ACC112 (cell line): Measurements from ENCODE around the gene PRRT1B.

Experiments
- H2AFZ ChIP-seq: fragments of 200-600 bp; sonication (generic); one replicate; pipeline ENCODE4 v1.6.0; 2017; ENCODE audit warnings: antibody characterized with exemption, low read length; ENCODE audit not compliant: unreplicated experiment
- H3K27ac ChIP-seq: fragments of 200-600 bp; sonication (generic); 2 replicates; pipeline ENCODE4 v1.5.1; 2014; ENCODE audit warnings: low read depth, mild to moderate bottlenecking, antibody characterized with exemption, low read length, moderate library complexity
- H3K27me3 ChIP-seq: fragments of 200-600 bp; sonication (generic); 2 replicates; pipeline ENCODE4 v1.6.1; 2014; ENCODE audit warnings: mild to moderate bottlenecking, antibody characterized with exemption, low read length, moderate library complexity, mixed read lengths; ENCODE audit not compliant: insufficient read depth
- H3K36me3 ChIP-seq: fragments of 200-600 bp; sonication (generic); 2 replicates; pipeline ENCODE4 v1.6.1; 2016; ENCODE audit warnings: mild to moderate bottlenecking, antibody characterized with exemption, low read length, moderate library complexity, mixed read lengths; ENCODE audit not compliant: insufficient read depth
- H3K4me1 ChIP-seq: fragments of 200-600 bp; sonication (generic); one replicate; pipeline ENCODE4 v1.6.1; 2016; ENCODE audit warnings: low read length, mixed read lengths; ENCODE audit not compliant: insufficient read depth, unreplicated experiment, control insufficient read depth
- H3K4me3 ChIP-seq: fragments of 200-600 bp; sonication (generic); 2 replicates; pipeline ENCODE4 v1.5.1; 2014; ENCODE audit warnings: mild to moderate bottlenecking, low read depth, low read length
- H3K79me2 ChIP-seq: fragments of 200-600 bp; sonication (generic); one replicate; pipeline ENCODE4 v1.6.0; 2016; ENCODE audit warnings: low read length; ENCODE audit not compliant: control insufficient read depth, unreplicated experiment, insufficient read depth

PRRT1B gene

GRCh38 chr9:131545003-131545785, at the start of gene PRRT1B:
Gene PRRT1B, plus strand, starts transcription at chr9:131545523. Its CDS starts 93 bp downstream, at chr9:131545616.
- no peaks in the 10 kb centered on the region for H3K79me2 ChIP-seq
- no peaks in the 10 kb centered on the region for H3K36me3 ChIP-seq
- no peak within 1 kb of the TSS for H3K27ac ChIP-seq
- no peak within 1 kb of the TSS for H2AFZ ChIP-seq
- no peak within 1 kb of the TSS for H3K4me3 ChIP-seq
- peaks cover 47% of the 10 kb centered on the region for H3K27me3 ChIP-seq
- H3K4me1 ChIP-seq: no peaks in the 10 kb centered on the region

GRCh38 chr9:131495785-131496184, 49.5 kb upstream of the PRRT1B start:
- Histone ChIP-seq H3K27ac (no peak overlapping the region), H3K79me2 (peaks cover 3% of the 10 kb centered on the region), H3K27me3 (no peaks in the 10 kb centered on the region), H3K36me3 (peaks cover 43% of the 10 kb centered on the region; the same call in 1 of the 2 replicates), H3K4me1 (no peaks in the 10 kb centered on the region), H3K4me3 (no peak overlapping the region), H2AFZ (no peak overlapping the region)

- no peak overlapping the region for H3K27ac ChIP-seq
- H3K36me3 ChIP-seq: peaks cover 43% of the 10 kb centered on the region; the same call in 1 of the 2 replicates
- H3K79me2 ChIP-seq: peaks cover 3% of the 10 kb centered on the region
- no peaks in the 10 kb centered on the region for H3K27me3 ChIP-seq
- no peak overlapping the region for H2AFZ ChIP-seq
- H3K4me3 ChIP-seq: no peak overlapping the region
- H3K4me1 ChIP-seq: no peaks in the 10 kb centered on the region
Observed at GRCh38 chr9:131496844-131497405, 48.4 kb upstream of the PRRT1B start.

- H3K36me3 ChIP-seq: peaks cover 34% of the 10 kb centered on the region; the same call in 1 of the 2 replicates
Observed at GRCh38 chr9:131499254-131499767, 46.0 kb upstream of the PRRT1B start.

GRCh38 chr9:131500377-131500776, 44.9 kb upstream of the PRRT1B start:
- Histone ChIP-seq H3K27ac (no peak overlapping the region), H2AFZ (no peak overlapping the region), H3K79me2 (peaks cover 6% of the 10 kb centered on the region), H3K4me3 (no peak overlapping the region), H3K4me1 (no peaks in the 10 kb centered on the region), H3K27me3 (no peaks in the 10 kb centered on the region), H3K36me3 (peaks cover 27% of the 10 kb centered on the region; the same call in 1 of the 2 replicates)

More at GRCh38 chr9:131499254-131499767, 46.0 kb upstream of the PRRT1B start:
- Histone ChIP-seq H3K4me1 (no peaks in the 10 kb centered on the region), H3K79me2 (peaks cover 4% of the 10 kb centered on the region), H3K27ac (no peak overlapping the region), H2AFZ (no peak overlapping the region), H3K4me3 (no peak overlapping the region), H3K27me3 (no peaks in the 10 kb centered on the region)

- no peak overlapping the region for H3K4me3 ChIP-seq
- H3K36me3 ChIP-seq: peaks cover 20% of the 10 kb centered on the region; the same call in 1 of the 2 replicates
- peaks cover 6% of the 10 kb centered on the region for H3K79me2 ChIP-seq
- no peak overlapping the region for H3K27ac ChIP-seq
- H2AFZ ChIP-seq: no peak overlapping the region
- H3K4me1 ChIP-seq: no peaks in the 10 kb centered on the region
- no peaks in the 10 kb centered on the region for H3K27me3 ChIP-seq
Observed at GRCh38 chr9:131500939-131501541, 44.3 kb upstream of the PRRT1B start.

- Histone ChIP-seq H2AFZ (peak within 1 kb of the TSS; percentile 64), H3K4me1 (no peaks in the 10 kb centered on the region), H3K36me3 (peaks cover 10% of the 10 kb centered on the region; the same call in 1 of the 2 replicates), H3K79me2 (peaks cover 6% of the 10 kb centered on the region), H3K27me3 (no peaks in the 10 kb centered on the region), H3K27ac (no peak within 1 kb of the TSS), H3K4me3 (peak within 1 kb of the TSS; percentile 87)
Observed at GRCh38 chr9:131502781-131503625, 42.3 kb upstream of the PRRT1B start, which contains the start of gene POMT1. Gene POMT1, plus strand, starts transcription at chr9:131502918. Its CDS starts 1,301 bp downstream, at chr9:131504219.

- Histone ChIP-seq H2AFZ (peak overlapping the region; percentile 64), H3K27me3 (no peaks in the 10 kb centered on the region), H3K4me3 (peak overlapping the region; percentile 87), H3K36me3 (peaks cover 10% of the 10 kb centered on the region; the same call in 1 of the 2 replicates), H3K4me1 (no peaks in the 10 kb centered on the region), H3K27ac (no peak overlapping the region), H3K79me2 (peaks cover 6% of the 10 kb centered on the region)
Observed at GRCh38 chr9:131503626-131504465, 41.5 kb upstream of the PRRT1B start.

- H3K79me2 ChIP-seq: peaks cover 6% of the 10 kb centered on the region
- H3K36me3 ChIP-seq: no peaks in the 10 kb centered on the region
- H3K27ac ChIP-seq: no peak overlapping the region
- H3K4me3 ChIP-seq: no peak overlapping the region
- H3K4me1 ChIP-seq: no peaks in the 10 kb centered on the region
- no peak overlapping the region for H2AFZ ChIP-seq
- H3K27me3 ChIP-seq: no peaks in the 10 kb centered on the region
Observed at GRCh38 chr9:131505012-131505411, 40.3 kb upstream of the PRRT1B start.
